ENCODE data around the gene TBC1D22A.

DNA sequence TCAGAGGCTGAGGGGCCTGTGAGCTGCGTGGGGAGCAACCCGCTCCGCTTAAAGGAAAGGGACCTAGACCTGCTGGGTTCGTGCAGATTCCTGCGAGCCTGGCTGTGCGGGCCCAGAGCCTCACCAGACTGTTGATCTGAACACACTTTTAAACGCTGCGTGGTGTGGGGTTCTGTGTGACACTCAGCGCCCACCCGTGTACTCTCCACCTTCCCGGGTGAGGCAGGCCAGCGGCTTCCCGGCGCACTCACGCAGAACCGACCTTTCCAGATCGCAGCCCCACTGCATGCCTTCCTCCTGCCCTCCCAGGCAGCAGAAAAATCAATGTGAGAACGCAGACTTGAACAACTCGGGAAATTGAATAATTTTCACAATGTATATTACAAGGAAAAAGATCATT lies 388.6 kb downstream of the TBC1D22A start:
- TF ChIP-seq, protein P1, sequence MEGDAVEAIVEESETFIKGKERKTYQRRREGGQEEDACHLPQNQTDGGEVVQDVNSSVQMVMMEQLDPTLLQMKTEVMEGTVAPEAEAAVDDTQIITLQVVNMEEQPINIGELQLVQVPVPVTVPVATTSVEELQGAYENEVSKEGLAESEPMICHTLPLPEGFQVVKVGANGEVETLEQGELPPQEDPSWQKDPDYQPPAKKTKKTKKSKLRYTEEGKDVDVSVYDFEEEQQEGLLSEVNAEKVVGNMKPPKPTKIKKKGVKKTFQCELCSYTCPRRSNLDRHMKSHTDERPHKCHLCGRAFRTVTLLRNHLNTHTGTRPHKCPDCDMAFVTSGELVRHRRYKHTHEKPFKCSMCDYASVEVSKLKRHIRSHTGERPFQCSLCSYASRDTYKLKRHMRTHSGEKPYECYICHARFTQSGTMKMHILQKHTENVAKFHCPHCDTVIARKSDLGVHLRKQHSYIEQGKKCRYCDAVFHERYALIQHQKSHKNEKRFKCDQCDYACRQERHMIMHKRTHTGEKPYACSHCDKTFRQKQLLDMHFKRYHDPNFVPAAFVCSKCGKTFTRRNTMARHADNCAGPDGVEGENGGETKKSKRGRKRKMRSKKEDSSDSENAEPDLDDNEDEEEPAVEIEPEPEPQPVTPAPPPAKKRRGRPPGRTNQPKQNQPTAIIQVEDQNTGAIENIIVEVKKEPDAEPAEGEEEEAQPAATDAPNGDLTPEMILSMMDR (conservative IDR thresholded peaks at IDR 0.05; ENCODE audit: low read depth in 2 of 2): no peak
- TF ChIP-seq STAT1 (IDR thresholded peaks at IDR 0.05; ENCODE audit: unreplicated experiment): no peak
